ENCODE measurements around the gene CD300H. TPM values are rescaled to one million over a fixed set of nuclear protein-coding genes. Genes with fewer than 3 reads are reported as not detected.
"Not testable (repeated sequence)": the region's sequence is repeated elsewhere in the genome, so short reads cannot be mapped to it uniquely, and the experiment has no call there.

Gene CD300H
- total and polyA plus RNA-seq, 8 donors: 0.32 to 0.76 (median 0.64) TPM; not detected in 5

DNA sequence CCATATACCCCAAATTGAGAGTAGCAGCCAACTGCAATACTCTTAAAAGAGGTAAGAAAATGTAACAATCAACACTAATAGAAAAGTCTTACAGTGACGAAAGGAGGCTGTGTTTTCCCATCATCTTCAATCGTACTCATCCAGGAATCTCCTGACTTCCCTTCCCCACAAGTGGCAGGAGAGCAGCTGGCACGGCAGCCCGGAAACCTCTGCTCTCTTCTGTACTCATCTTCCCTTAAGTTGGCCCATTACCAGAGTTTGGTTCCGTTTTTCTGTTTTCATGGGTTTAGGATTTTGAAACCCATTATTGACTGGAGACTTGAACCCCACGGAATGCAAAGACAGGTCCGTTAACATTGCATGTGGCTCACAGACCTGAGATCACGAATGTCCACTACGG, 11.7 kb upstream of the CD300H start:
- TF ChIP-seq, protein P1, sequence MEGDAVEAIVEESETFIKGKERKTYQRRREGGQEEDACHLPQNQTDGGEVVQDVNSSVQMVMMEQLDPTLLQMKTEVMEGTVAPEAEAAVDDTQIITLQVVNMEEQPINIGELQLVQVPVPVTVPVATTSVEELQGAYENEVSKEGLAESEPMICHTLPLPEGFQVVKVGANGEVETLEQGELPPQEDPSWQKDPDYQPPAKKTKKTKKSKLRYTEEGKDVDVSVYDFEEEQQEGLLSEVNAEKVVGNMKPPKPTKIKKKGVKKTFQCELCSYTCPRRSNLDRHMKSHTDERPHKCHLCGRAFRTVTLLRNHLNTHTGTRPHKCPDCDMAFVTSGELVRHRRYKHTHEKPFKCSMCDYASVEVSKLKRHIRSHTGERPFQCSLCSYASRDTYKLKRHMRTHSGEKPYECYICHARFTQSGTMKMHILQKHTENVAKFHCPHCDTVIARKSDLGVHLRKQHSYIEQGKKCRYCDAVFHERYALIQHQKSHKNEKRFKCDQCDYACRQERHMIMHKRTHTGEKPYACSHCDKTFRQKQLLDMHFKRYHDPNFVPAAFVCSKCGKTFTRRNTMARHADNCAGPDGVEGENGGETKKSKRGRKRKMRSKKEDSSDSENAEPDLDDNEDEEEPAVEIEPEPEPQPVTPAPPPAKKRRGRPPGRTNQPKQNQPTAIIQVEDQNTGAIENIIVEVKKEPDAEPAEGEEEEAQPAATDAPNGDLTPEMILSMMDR (IDR thresholded peaks at IDR 0.05): no peak
- DNase-seq (no peak), ATAC-seq (no peak)
- no peak overlapping the region for H3K4me3 ChIP-seq
- no peaks in the 10 kb centered on the region for H3K9me3 ChIP-seq
- no peaks in the 10 kb centered on the region for H3K4me1 ChIP-seq
- intact Hi-C loops (cut with DNase I): no loop called here
- no peak overlapping the region for H3K27ac ChIP-seq
- H3K27me3 ChIP-seq: peaks cover 0 to 29% of the 10 kb centered on the region in 2 donors
- H3K36me3 ChIP-seq: no peaks in the 10 kb centered on the region

DNA sequence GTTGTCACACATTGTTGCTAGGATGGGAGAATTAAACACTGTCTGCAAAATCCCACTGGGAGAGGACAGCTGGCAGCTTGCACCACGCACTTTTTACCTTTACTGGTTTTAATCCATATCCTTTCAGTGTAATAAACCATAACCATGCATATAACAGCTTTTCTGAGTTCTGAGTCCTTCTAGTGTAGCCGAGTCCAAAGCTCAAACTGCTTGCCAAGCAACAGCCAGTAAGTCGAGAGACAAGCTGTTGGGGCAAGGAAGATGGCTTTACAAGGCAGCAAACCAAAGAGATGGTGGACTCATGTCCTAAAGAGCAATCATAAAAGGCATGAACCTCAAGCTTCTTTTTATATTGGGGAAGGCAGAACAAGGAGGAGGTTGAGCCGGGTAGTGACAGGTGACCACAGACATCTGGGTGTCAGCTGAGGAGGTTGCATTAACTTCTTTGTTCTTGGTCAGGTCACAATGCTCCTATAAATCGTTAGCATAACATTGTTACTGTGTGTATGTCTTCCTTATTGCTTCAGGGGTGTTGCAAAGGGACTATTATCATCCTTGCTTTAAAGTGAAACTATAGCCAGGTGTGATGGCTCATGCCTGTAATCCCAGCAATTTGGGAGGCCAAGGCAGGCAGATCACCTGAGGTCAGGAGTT, 7.3 kb upstream of the CD300H start:
- no peak overlapping the region for H3K4me3 ChIP-seq
- ATAC-seq: no peak
- TF ChIP-seq, protein P1 (IDR thresholded peaks at IDR 0.05): no peak
- H3K9me3 ChIP-seq: no peaks in the 10 kb centered on the region
- intact Hi-C loops (cut with DNase I): no loop called here
- H3K27me3 ChIP-seq: peaks cover 0 to 45% of the 10 kb centered on the region in 2 donors
- H3K4me1 ChIP-seq: peaks cover 0 to 10% of the 10 kb centered on the region in 2 donors
- H3K27ac ChIP-seq: no peak overlapping the region
- DNase-seq: no peak
- no peaks in the 10 kb centered on the region for H3K36me3 ChIP-seq

DNA sequence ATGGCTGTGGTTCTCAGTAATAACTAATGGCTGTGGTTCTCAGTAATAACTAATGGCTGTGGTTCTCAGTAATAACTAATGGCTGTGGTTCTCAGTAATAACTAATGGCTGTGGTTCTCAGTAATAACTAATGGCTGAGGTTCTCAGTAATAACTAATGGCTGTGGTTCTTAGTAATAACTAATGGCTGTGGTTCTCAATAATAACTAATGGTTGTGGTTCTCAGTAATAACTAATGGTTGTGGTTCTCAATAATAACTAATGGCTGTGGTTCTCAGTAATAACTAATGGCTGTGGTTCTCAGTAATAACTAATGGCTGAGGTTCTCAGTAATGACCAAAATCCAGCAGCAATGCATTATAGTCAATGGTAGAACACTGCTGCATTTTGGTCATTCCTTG, 6.3 kb upstream of the CD300H start:
- peaks cover 0 to 48% of the 10 kb centered on the region in 2 donors for H3K27me3 ChIP-seq
- H3K27ac ChIP-seq; DNase-seq; intact Hi-C loops (cut with DNase I); ATAC-seq; H3K36me3 ChIP-seq; H3K4me3 ChIP-seq; H3K9me3 ChIP-seq: not testable (repeated sequence)
- peaks cover 0 to 15% of the 10 kb centered on the region in 2 donors for H3K4me1 ChIP-seq

DNA sequence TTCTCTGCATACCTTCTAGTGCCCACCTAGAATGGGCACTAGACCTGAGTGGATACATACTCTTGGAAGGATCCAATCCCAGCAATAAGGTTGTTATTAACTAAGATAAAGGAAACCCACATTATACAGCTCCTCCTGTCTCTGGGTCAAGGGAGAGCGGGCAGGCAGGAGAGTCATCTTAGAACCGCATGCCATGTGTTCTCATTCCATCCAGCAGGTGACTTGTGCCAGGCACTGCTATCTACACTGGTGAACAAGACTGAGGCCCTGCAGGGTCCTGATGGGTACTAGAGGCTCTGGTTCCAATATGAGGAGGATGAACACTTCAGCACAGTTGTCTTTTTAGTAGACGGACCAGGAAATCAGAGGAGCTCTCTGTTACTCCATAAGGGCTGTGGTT, 5.9 kb upstream of the CD300H start:
- H3K36me3 ChIP-seq: no peaks in the 10 kb centered on the region
- H3K4me1 ChIP-seq: peaks cover 0 to 17% of the 10 kb centered on the region in 2 donors
- TF ChIP-seq, protein P1 (IDR thresholded peaks at IDR 0.05): no peak
- no peak for ATAC-seq
- H3K4me3 ChIP-seq: no peak overlapping the region
- DNase-seq: no peak
- intact Hi-C loops (cut with DNase I): no loop called here
- peaks cover 0 to 48% of the 10 kb centered on the region in 2 donors for H3K27me3 ChIP-seq
- H3K27ac ChIP-seq: no peak overlapping the region
- no peaks in the 10 kb centered on the region for H3K9me3 ChIP-seq

DNA sequence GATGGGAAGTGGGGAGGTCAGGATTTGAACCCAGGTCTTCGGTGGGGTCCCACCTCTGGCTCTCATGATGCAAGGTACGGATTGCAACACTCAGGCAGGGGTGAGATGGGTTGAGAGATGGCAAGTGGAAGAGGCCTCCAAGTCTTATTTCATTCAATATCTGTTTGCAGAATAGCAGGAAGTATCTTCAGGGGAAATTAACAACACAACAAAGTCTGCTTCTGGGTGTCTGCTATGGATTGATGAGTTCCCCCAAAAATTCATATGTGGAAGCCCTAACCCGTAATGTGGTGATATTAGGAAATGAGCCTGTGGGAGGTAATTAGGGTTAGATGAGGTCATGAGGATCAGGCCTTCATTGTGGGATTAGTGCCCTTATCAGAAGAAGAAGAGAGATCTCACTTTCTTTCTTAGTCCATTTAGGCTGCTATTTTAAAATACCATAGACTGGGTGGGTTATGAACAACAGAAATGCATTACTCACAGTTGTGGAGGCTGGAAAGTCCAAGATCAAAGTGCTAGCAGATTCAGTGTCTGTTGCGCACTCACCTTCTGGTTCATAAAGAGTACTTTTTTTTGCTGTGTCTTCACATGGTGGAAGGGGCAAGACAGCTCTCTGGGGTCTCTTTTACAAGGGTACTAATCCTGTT, 4.4 kb upstream of the CD300H start:
- Histone ChIP-seq H3K27ac (no peak overlapping the region), H3K36me3 (no peaks in the 10 kb centered on the region), H3K4me3 (no peak overlapping the region), H3K9me3 (no peaks in the 10 kb centered on the region), H3K4me1 (peaks cover 0 to 31% of the 10 kb centered on the region in 2 donors), H3K27me3 (peaks cover 0 to 50% of the 10 kb centered on the region in 2 donors)
- intact Hi-C loops (cut with DNase I): no loop called here
- DNase-seq (no peak), ATAC-seq (no peak)
- TF ChIP-seq, protein P1 (IDR thresholded peaks at IDR 0.05): no peak

All from left lung (tissue), 10 donors.